ENCODE measurements around the gene KRT76. TPM values are rescaled to one million over a fixed set of nuclear protein-coding genes. Genes with fewer than 3 reads are reported as not detected.
A peak's percentile ranks its signal among the peaks of the same experiment; 100 is the strongest.

Gene KRT76
- total RNA-seq, 1 experiment from 2014 or later: not detected

- no peak overlapping the region for H2BK5ac ChIP-seq (ENCODE audit: insufficient read length, low read length)
- H3K27me3 ChIP-seq (ENCODE audit: insufficient read depth, low read length): no peaks in the 10 kb centered on the region
- no peak overlapping the region for H4K5ac ChIP-seq (ENCODE audit: insufficient read length, low read depth, low read length)
- Mint-ChIP-seq H3K27me3 (ENCODE audit: low read depth) (no peaks in the 10 kb centered on the region; the same call in 1 of the 2 replicates), H3K4me3 (no peak overlapping the region), H3K4me1 (peaks cover 3 to 7% of the 10 kb centered on the region in 2 experiments; a peak in 3 of 4 replicates), H3K9me3 (no peaks in the 10 kb centered on the region), H3K27ac (peak overlapping the region in 1 of 3 experiments; percentile 23; a peak in 1 of 7 replicates), H3K36me3 (ENCODE audit: insufficient read depth in 1 of 3, low read depth in 3 of 3) (no peaks in the 10 kb centered on the region; a peak in 1 of 7 replicates)
- no peak overlapping the region for H3K9ac ChIP-seq (ENCODE audit: extremely low read depth, insufficient read length, low read length)
- no peak overlapping the region for H3K56ac ChIP-seq (ENCODE audit: insufficient read length, low read depth, low read length)
- H3T11ph ChIP-seq (ENCODE audit: low read length): no peak overlapping the region
- no peak overlapping the region for H2BK12ac ChIP-seq (ENCODE audit: insufficient read length, low read depth, low read length)
- no peaks in the 10 kb centered on the region for H4K20me1 ChIP-seq (ENCODE audit: control insufficient read depth, insufficient read depth, insufficient read length)
- H3K4ac ChIP-seq (ENCODE audit: low read depth, low read length): no peak overlapping the region
- H3K79me1 ChIP-seq (ENCODE audit: insufficient read depth, low read depth, low read length, poor library complexity, severe bottlenecking): no peaks in the 10 kb centered on the region
- no peak overlapping the region for H2BK15ac ChIP-seq (ENCODE audit: low read depth, low read length)
- no peak overlapping the region for H4K91ac ChIP-seq (ENCODE audit: insufficient read length, low read depth, low read length)
- H2BK20ac ChIP-seq (ENCODE audit: low read depth, low read length, poor library complexity, severe bottlenecking): no peak overlapping the region
- no peaks in the 10 kb centered on the region for H3K23me2 ChIP-seq (ENCODE audit: insufficient read length, low read depth, low read length, poor library complexity, severe bottlenecking)
- H3K9me3 ChIP-seq (ENCODE audit: control insufficient read depth, low read depth, low read length): no peaks in the 10 kb centered on the region
- no peak overlapping the region for H3K14ac ChIP-seq (ENCODE audit: insufficient read depth, low read length)
- H3K27ac ChIP-seq (ENCODE audit: insufficient read length, low read depth, low read length): no peak overlapping the region
- no peak overlapping the region for H4K8ac ChIP-seq (replicated peaks; ENCODE audit: insufficient read length, low read depth, low read length)
- no peak for DNase-seq
- no peak overlapping the region for H3K4me2 ChIP-seq (ENCODE audit: insufficient read depth, insufficient read length, low read length)
- no peak overlapping the region for H2AK5ac ChIP-seq (ENCODE audit: insufficient read length, low read length)
- no peak overlapping the region for H3K18ac ChIP-seq (ENCODE audit: insufficient read length, low read depth, low read length)
- H3K79me2 ChIP-seq (ENCODE audit: insufficient read depth, low read length): no peaks in the 10 kb centered on the region
- H3K4me1 ChIP-seq (ENCODE audit: insufficient read depth, low read length): no peaks in the 10 kb centered on the region
- no peak overlapping the region for H2AFZ ChIP-seq (ENCODE audit: low read length)
- H2BK120ac ChIP-seq (ENCODE audit: low read depth, low read length, poor library complexity, severe bottlenecking): no peak overlapping the region
- no CpG with 5 or more reads among the region's 4 CpGs for WGBS (ENCODE audit: extremely low coverage, insufficient read length, low lambda C conversion rate)
- H3K23ac ChIP-seq (ENCODE audit: insufficient read length, low read depth, low read length): no peak overlapping the region
- no peak for TF ChIP-seq CTCF (conservative IDR thresholded peaks at IDR 0.05)
Measured at GRCh38 chr12:52821071-52821730, 44.1 kb upstream of the KRT76 start.

Data from H9 (cell line).